ENCODE results near the gene ABTB1.
"Not testable (repeated sequence)": the region's sequence is repeated elsewhere in the genome, so short reads cannot be mapped to it uniquely, and the experiment has no call there.

ABTB1 gene

DNA sequence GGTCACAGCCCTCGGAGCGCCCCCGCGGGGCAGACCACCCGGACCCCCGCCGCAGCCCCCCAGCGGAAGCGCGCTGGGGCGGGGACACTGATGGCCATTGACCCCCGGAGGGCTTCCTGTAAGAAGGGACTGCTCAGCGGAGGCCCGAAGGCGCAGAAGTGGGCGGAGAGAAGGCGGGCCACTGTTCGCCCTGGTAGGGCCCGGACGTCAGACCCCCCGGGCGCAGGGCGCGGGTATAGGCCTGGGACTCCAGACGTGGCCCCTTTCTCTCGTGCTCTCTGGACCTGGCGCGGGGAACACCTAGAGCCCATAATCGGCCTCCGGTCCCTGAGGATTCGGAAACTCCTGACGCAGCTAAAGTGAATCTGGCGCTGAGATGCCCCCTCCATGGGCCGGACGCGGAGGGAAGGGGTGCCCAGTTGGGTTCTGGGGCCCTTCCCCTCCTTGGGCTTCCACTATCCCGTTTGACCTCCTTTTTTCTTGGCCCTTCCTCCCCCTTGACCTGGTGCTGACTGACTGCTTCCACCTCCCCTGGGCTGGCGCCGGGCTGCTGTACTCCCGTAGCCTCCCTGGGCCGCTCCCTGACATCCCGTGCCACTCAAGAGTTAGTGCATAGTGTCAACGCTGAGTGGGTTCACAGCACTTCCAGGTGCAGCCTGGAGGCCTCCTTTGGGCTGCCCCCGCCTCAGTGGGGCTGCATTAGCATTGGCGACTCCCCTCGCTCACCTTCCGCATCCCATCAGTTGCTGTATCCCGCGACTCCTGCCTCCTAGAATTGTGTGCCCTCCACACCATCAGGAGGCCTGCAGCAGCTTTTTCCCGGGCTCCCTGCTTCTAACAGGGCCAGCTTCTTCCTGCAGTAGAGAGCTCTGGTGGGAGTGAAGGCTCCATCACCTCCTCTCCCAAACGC lies 694 bp downstream of the ABTB1 start:
- DNase-seq = peak; percentile 29

DNA sequence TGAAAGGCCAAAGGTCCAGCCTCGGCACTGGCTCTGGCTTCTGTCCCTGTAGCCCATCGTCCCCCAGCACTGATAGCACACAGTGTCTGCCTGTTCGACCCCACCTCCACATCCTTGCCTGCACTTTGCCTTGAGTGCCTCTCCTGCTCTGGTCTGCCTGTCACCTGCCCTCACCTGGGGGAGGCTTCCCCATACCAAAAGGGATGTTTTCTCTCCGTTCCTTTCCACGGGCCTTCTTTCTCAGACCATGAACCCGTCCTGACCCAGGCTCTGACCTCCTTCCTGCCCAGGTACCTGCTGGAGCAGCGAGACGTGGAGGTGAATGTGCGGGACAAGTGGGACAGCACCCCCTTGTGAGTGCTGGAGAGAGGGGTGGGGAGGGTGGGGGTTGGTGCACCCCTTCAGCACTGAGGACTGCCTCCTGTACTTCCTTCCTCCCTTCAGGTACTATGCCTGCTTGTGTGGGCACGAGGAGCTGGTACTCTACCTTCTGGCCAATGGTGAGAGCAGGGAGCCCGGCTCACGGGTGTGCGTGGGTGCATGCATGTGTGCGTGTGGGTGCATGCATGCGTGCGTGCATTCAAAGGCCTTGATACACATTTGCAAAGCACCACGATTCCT lies 1.5 kb downstream of the ABTB1 start:
- peak; percentile 7 for DNase-seq

DNA sequence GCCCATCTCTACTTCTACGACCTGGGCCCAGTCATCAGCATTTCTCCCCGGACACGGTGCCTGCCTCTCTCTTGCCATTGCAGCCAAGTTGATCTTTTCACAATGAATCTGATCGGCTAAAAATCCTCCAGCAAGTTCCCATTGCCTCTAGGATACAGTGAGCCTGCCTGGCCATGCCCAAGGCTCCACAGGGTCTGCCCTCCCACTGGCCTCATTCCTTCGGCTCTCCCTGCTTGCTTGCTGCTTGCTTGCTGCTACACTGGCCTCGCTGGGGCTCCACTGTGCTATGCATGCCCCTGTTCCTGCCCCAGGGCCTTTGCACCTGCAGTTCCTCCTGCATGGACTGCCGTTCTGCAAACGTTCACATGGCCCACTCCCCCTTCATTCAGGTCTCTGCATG lies 2.0 kb downstream of the ABTB1 start:
- DNase-seq = peak; percentile 7

DNA sequence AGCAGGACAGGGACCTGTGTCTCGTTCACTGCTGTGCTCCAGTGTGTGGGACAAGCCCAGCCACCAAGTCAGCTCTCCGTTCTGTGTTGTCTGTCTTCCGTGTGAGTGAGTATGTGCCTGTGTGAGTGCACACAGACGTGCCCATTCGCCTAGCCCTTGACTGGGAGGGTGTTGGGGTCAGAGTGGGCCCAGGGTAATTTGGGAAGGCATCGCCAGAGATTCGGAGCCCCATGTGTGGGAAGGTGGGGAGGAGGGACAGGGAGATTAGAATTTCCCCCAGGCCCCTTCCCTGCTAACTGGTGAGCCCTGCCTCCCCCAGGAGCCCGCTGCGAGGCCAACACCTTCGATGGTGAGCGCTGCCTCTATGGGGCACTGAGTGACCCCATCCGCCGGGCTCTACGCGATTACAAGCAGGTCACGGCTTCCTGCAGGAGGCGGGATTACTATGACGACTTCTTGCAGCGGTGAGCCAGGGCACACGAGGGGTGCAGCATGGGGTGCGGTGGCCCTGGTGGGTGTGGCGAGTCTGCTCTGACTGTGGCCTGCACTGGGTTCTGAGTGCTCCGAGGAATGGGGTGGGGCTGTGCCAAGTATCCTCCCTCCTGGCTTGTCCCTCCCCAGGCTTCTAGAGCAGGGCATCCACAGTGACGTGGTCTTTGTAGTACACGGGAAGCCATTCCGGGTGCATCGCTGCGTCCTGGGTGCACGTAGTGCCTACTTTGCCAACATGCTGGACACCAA lies 3.1 kb downstream of the ABTB1 start:
- no peak for DNase-seq

DNA sequence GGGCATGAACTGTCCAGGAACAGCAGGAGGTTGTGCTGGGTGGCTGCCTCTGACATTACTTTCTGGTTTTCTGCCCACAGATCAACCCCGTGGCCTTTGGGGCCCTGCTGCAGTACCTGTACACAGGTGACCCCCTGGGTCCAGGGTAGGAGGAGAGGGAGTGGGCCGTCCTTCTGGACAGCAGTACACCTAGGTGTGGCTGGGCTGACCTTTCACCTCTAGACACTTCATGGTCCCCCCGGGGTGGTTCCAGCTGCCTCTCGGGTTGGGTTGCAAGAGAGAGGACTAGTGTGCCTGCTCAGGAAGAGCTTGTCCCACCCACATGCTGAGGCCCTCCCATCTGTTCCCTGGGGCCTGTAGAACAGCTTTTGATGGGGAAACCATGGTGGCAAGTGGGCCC lies 3.7 kb downstream of the ABTB1 start:
- no peak for DNase-seq

DNA sequence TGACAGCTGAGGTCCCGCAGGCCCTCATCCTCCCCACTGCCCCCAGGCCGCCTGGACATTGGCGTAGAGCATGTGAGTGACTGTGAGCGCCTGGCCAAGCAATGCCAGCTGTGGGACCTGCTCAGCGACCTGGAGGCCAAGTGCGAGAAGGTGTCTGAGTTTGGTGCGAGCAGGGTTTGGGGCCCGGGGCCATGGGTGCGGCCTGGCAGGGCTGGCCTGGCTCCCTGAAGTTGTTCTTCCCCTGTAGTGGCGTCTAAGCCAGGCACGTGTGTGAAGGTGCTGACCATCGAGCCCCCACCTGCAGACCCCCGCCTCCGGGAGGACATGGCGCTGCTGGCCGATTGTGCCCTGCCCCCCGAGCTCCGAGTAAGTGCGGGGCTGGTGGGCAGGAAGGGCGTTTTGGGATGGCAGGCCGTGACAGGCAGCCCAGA lies 4.2 kb downstream of the ABTB1 start:
- no peak for DNase-seq

DNA sequence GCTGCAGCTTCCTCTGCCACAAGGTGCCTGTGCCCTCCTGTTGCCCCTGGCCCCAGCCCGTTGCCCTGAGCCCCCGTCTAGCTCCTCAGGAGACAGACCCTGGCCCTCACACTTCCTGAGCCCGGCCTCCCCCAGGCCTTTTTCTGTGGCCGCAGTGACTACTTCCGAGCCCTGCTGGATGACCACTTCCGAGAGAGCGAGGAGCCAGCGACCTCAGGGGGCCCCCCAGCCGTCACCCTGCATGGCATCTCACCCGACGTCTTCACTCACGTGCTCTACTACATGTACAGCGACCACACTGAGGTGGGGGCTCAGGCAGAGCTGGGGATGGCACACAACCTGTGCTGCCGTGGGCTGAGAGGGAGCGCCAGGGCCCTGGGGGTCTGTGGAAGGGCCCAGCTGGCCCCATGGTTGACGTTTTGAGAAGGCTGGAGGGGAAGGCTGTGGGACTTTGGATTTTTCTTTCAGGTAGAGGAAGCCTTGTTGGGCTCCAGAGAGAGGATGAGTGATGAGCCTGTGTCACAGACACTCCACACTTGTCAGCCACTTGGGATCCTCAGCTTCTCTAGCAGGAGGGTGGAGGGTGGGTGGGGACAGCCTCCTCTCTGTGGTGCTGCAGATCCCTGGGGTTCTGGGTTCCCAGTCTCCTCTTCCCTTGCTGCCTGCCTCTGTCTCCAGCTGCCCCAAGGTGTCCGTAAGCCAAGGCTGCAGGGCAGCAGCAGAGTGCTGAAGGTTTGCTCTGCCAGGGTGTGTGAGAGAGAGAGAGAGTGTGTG lies 5.0 kb downstream of the ABTB1 start:
- DNase-seq = no peak

DNA sequence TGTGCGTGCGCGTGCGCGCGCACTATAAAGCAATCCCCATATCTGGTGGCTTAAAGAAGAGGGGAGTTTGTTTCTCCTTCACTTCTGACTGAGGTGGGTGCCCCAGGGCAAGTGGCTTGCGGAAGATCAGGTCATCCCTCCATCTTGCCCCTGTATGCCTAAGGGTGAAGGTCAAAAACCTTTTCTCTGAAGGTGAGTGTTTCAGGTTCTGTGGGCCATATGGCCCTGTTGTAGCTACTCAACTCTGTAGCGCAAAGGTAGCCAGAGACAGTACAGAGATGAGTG lies 5.5 kb downstream of the ABTB1 start:
- DNase-seq = no peak

DNA sequence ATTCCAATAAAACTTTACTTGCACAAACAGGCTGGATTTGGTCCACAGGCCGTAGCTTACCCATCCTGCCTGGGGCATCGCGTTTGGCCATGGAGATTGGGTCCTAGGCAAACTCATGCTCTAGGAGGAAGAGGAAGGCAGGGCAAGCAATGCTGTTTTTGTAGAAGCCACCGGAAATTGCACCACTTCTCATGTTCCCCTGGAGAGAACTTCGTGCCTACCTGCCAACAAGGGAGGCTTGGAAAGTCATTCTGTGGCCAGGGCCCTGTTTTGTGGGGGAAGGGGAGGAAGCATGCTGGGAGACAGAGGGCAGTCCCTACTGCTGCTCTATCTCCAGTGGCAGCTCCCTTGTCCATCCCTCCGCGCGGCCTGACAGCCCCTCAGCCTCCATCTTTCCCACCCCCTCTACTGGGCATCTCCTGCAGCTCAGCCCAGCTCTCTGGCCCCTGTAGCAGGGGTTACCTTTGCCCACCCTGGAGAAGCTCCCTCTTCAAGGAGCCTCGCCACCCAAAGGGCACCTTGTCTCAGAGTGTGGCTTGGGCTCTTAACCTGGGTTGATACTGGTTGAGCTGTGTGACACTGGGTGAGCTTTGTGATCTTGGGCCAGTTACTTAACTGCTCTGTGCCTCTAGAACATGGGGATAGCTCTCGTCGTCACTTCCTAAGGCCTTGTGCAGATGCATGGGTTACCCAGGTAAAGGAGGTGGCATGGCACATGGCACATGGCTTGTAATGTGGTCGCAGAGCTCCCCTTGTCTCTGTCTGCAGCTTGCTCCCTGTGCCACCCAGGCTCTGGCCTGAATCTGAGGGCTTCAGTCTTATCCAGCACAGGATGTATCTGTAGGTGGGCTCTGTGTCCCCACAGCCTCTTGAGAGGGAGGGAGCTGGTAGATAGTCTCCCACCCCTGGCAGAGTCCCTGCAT lies 6.1 kb downstream of the ABTB1 start:
- DNase-seq = peak; percentile 7

DNA sequence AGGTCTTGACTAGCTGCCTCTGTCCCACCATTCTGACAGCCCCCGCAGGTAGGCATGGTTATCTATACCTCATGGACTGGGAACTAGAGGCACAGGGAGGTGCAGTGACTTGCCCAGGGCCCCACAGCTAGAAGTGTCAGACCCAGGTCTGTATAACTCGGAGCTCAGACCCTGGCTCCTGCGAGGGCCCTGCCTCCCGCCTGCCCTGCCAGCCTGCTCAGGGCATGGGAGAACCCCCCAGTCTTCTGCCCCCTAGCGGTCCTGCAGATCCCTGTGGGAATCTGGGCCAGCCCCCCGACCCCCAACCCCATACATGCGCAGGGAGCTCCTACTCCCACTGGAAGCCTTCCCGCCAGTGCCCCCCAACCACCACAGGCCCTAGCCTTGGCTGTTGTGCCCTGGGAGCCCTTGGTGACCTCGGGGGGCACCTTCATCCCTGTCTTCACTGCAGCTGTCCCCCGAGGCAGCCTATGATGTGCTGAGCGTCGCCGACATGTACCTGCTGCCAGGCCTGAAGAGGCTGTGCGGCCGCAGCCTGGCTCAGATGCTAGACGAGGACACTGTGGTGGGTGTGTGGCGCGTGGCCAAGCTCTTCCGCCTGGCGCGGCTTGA lies 6.9 kb downstream of the ABTB1 start:
- DNase-seq = peak; percentile 3

DNA sequence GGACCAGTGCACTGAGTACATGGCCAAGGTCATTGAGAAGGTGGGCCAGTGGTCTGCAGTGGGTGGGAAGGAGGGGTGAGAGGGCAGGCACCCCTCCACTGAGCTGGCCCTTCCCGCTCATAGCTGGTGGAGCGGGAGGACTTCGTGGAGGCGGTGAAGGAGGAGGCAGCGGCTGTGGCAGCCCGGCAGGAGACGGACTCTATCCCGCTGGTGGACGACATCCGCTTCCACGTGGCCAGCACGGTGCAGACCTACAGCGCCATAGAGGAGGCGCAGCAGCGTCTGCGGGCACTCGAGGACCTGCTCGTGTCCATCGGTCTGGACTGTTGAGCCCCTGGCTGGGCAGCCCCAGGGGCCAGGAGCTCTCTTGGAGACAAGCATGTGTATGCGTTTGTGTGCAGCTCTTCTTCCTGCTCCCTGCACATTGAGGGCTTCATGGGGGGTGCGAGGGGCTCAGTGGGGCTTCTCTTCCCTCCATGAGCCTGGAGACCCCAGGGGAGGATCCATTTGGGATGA lies 7.5 kb downstream of the ABTB1 start:
- peak; percentile 2 for DNase-seq

DNA sequence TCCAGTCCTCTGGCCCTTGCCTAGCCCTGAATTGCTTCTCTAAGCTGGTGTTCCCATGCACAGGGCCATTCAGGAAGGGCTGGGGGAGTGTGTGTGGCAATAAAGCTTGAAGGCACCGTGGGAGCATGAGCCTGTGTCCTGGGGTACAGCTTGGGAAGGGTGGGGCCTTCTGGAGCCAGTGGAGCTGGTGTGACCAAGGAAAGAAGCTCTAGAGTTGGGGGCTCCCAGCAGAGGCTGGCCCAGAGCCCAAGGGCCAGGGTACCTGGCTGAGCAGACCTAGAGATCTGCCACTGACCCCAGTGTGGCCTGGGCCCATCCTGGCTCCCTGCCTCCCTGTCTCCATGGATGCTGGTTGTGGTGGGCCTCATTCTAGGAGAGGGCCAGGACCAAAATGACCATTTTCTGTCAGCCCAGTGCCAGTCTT lies 8.1 kb downstream of the ABTB1 start:
- no peak for DNase-seq

DNA sequence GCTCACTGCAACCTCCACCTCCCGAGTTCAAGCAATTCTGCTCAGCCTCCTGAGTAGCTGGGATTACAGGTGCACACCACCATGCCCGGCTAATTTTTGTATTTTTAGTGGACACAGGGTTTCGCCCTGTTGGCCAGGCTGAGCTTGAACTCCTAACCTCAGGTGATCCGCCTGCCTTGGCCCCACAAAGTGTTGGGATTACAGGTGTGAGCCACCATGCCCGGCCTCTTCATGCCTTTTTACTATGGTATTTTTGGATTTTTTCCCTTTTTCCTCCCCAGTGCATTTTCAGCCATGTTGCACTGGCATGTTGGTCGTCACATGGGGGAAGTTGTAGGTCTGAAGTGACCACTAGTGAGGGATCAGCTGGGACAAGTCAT lies 9.4 kb downstream of the ABTB1 start:
- DNase-seq = not testable (repeated sequence)

DNA sequence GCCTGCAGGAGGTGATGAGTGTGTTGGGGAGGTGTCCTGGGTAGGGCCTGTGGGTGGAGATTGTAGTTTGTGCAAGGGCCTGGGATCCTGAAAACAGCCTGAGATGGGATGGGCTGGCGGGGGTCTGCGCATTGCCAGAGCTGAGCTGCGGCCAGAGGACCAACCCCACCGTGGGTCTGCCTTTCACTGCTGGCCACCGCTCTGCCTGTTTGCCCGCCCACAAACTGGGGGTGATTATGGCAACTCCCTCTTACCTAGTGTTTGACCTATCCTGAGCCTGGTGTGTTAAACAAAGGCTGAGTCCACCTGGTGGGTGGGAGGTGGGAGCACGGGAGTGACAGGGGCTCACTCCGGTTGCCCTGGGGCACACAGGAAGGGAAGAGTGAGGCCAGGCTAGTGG lies 9.8 kb downstream of the ABTB1 start:
- DNase-seq = no peak

DNA sequence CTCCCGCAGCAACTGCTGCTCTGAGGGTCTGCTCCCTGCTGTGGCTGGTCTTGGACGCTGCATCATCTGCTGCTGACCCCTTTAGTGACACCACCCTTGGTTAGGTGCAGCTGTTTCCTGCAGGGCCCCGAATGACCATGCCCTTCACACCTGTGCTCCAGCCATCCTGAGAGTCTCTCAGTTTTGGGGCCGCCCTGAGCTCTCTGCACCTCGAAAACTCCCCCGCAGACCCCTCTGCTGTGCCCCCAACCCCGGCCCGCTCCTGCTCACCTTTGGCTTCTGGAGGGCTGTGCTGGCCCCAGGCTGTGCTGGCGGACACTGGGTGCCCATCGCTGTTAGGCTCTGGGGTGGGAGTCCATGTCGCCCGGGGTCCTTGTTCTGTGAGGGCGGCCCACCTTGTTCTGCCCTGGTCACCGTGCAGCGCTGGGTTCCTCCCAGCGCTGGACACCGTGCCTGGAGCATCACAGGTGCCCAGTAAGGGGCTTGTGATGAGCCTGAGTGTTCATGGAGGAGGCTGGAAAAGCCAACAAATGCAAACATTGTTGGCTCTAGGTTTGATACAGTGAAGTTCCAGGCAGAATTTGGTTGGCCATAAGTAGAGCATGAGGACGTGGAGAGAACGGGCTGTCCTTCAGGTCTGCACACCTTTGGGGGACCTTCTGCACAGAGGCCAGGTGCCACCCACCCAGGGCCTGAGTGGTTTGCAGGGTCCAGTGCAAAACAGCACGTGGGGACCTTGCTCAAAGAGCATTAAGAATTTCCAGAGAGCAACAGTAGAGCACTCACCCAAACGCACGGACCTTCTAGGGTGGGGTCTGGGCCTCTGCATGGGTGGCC lies 12.3 kb downstream of the ABTB1 start:
- no peak for DNase-seq

DNA sequence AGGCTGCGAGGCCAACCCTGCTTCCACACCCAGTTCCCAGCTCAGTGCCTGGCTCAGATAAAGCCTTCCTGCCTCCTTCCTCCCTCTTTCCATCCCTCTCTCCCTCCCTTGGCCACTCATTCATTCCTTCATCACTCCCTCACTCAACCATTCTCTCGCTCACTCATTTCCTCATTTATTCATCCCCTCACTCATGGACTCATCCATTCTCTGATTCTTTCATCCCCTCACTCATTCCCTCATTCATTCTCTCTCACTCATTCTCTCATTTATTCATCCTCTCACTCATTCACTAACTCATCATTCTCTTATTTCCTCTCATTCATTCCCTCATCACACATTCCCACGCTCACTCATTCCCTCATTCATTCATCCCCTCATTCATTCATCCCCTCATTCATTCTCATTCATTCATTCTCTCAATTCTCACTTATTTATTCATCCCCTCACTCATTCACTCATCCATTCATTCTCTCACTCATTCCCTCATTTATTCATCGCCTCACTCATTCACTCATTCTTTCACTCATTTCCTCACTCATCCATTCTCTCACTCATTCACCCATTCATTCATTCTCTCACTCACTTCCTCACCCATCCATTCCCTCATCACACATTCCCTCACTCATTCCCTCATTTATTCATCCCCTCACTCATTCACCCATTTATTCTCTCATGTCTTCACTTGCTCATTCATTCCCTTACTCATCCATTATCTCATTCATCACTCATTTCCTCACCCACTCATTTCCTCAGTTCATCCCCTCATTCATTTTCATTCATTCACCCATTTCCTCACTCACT lies 13.2 kb downstream of the ABTB1 start:
- no peak for DNase-seq

DNA sequence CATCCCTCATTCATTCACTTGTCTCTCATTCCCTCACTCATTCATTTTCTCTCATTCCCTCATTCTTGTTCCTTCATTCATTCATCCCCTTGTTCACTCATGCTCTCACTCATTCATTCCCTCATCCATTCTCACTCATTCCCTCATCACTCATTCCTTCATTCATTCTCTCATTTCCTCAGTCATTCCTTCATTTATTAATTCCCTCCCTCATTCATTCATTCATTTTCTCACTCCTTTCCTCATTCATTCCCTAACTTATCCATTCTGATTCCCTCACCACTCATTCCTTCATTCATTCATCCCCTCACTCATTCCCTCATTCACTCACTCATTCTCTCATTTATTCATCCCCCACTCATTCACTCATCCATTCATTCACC lies 13.8 kb downstream of the ABTB1 start:
- no peak for DNase-seq

DNA sequence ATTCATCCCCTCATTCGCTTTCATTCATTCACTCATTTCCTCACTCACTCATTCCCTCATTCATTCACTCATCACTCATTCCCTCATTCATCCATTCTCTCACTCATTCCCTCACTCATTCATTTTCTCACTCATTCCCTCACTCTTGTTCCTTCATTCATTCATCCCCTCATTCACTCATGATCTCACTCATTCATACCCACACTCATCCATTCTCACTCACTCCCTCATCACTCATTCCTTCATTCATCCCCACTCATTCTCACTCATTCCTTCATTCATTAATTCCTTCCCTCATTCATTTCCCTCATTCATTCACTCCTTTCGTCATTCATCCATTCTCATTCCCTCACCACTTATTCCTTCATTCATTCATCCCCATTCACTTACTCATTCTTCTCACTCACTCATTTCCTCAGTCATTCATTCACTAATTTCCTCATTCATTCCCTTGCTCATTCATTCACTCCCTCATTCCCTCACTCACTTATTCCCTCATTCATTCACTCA lies 14.5 kb downstream of the ABTB1 start:
- DNase-seq = no peak

DNA sequence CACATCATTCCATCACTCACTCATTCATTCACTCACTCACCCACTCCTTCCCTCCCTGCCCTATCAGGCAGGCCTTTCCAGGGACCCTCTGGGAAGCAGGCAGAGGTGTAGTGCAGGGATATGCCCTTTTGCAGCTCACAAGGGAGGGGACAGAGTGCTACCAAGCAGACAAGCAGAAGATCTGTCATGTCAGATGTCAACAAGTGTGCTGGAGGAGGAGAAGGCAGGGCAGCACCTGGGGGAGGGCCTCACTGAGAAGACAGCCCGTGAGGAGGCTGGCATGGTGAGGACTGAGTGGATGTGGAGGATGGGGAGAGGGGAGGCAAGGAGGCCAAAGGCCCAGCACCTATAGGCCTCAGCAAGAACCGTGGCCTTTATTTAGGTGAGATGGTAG lies 15.3 kb downstream of the ABTB1 start:
- no peak for DNase-seq

Measured in activated CD4-positive, alpha-beta T cell treated with anti-CD3 and anti-CD28 coated beads for 1 hour (primary cell).